Measurements from ENCODE around the gene SNTB2. TPM values are rescaled to one million over a fixed set of nuclear protein-coding genes. Genes with fewer than 3 reads are reported as not detected.

The SNTB2 gene
- polyA plus RNA-seq, 6 donors from 2014 or later, result 2.4 to 7.1 (median 4.2) TPM

DNA sequence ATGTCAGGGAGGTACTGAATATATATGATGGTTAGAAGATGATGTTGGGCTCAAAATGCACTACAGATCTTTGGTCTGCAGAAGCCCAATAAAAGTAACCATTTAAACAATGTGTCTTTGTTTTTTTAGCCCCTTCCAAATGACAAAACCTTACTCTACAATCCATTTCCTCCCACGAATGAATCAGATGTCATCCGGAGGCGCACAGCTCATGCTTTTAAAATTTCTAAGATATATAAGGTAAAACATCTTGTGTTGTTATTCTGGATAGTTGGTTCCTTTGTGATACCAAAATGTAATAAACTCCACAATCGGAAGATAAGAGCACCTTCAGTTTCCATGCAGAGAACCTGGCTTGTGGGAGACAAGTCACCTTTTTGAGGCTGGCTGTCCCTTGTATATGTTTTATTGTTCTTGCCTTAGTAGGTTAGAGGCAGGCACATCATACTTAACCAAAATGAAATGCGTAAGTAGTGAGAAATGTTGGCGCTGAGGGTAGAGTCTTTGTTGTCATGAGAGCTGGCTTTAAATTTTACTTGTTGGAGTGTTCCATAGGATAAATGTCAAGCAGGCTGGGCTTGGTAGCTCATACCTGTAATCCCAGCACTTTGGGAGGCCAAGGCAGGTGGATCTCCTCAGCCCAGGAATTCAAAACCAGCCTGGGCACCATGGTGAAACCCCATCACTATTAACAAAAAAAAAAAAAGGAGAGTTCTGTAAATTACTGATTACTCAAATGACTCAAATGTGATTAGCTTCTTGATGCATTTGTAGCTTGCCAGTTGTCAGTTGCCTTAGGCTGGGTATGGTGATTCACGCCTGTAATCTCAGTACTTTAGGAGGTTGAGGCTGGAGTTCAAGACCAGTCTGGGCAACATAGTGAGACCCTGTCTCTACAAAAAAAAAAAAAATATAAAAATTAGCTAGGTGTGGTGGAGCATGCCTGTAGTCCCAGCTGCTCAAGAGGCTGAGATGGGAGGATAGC, 19.7 kb upstream of the SNTB2 start:
- Mint-ChIP-seq H3K27ac (peak overlapping the region in 1 of 6 donors; percentile 66), H3K36me3 (peaks cover 28 to 32% of the 10 kb centered on the region in 2 donors), H3K4me1 (peaks cover 7 to 20% (median 13%) of the 10 kb centered on the region in 3 donors), H3K27me3 (no peaks in the 10 kb centered on the region), H3K4me3 (no peak overlapping the region), H3K9me3 (no peaks in the 10 kb centered on the region)
- no peak for DNase-seq
- ATAC-seq (ENCODE audit: low read depth in 2 of 2), result no peak

DNA sequence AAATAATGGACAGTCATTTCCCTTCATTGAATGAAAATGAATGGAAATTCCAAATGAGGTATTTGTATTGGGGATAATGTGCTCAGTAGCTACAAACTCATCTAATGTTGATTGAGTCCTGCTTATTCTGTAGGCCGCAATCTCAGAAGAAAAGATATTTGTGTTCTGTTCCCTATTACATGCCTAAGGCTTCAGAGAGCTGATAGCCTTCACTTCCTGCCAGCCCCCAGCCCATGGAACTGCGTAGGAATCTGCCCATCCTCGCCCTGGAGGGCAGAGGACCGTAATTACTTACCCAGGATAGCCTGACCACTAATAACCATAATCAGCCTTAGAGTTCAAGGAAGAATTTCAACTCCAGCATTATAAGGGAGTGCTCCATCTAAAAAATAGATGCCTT, 17.9 kb upstream of the SNTB2 start:
- no peaks in the 10 kb centered on the region for H3K27me3 Mint-ChIP-seq

DNA sequence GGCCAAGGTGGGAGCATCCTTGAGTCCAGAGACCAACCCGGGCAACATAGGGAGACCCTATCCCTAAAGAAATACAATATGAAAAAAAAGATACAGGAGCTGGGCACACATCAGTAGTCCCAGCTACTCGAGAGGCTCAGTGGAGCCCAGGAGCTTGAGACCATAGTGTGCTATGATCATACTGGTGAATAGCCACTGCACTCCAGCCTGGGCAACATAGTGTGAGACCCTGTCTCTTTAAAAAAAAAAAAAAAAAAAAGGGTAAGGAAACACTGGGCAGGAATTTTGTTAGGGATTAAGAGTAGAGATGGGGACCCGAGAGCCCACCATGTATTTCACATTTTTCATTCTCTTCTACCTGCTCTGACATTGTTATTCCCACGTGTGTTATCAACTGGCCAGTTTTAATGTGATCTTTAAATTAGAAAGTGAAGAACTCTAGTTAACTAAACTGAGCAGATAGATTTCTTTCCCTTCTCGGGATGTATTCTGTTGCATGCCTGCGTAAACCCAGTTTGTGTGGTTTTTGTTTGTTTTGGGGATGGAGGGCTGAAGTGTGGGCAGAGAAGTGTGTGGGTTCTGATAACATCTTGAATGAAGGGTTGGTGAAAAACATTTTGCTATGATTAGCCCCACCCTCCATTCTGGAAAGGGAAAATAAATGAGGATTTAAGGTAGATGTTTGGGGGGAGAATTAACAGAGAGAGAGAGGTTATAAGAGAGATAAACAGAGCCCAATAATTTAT, 17.2 kb upstream of the SNTB2 start:
- peaks cover 21 to 24% of the 10 kb centered on the region in 2 donors for H3K36me3 Mint-ChIP-seq
- H3K27ac Mint-ChIP-seq, result peak overlapping the region in 1 of 6 donors; percentile 39
- no peak for DNase-seq
- H3K27me3 Mint-ChIP-seq, result no peaks in the 10 kb centered on the region
- no peak for ATAC-seq (ENCODE audit: low read depth in 2 of 2)
- no peaks in the 10 kb centered on the region for H3K9me3 Mint-ChIP-seq
- H3K4me3 Mint-ChIP-seq, result no peak overlapping the region
- H3K4me1 Mint-ChIP-seq, result peaks cover 12 to 25% (median 13%) of the 10 kb centered on the region in 3 donors

More for the DNA sequence above, 17.9 kb upstream of the SNTB2 start:
- Mint-ChIP-seq H3K4me1 (peaks cover 12 to 25% (median 13%) of the 10 kb centered on the region in 3 donors), H3K27ac (no peak overlapping the region), H3K9me3 (no peaks in the 10 kb centered on the region), H3K4me3 (no peak overlapping the region), H3K36me3 (peaks cover 21 to 24% of the 10 kb centered on the region in 2 donors)
- DNase-seq (no peak), ATAC-seq (ENCODE audit: low read depth in 2 of 2) (no peak)

DNA sequence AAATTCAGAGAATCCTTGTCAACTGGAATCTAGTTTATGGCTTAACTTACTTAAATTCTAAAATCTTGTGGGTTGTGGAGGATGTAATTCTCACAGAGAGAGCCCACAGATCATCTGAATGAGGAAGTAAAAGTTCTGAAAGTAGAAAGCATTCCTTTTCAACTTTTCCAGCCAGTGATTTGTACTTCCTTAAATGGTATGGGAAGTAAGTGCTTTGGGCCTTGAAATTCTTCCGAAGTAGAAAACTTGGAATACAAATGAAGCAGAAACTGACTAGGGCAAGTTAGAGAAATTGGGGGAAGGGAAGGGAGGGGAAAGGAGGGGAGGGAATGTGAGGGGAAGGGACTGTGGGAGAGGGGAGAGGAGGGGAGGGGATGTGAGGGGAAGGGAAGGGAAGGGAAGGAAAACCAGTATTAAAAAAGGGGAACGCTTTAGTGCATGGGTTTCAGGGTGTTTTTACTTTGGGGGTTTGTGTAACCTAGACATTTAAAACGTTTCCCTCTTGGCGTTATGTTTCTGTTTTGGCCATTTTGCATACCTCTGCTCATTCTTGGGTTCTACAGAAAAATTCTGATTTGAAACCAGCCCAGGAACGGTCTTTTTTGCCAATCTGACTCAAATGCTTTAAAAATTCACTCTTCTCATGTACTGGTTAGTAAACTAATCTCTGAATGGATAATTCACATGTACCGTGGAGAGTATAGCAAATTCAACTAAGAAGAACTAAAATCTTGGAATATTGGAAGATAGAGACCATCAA, 15.5 kb upstream of the SNTB2 start:
- Mint-ChIP-seq H3K27me3 (no peaks in the 10 kb centered on the region), H3K9me3 (no peaks in the 10 kb centered on the region), H3K4me1 (peaks cover 12 to 25% (median 13%) of the 10 kb centered on the region in 3 donors), H3K36me3 (peaks cover 10 to 11% of the 10 kb centered on the region in 2 donors), H3K27ac (no peak overlapping the region), H3K4me3 (peak overlapping the region in 1 of 8 donors; percentile 35)
- peak in 1 of 2 donors; percentile 48 for ATAC-seq (ENCODE audit: low read depth in 2 of 2)
- no peak for DNase-seq

DNA sequence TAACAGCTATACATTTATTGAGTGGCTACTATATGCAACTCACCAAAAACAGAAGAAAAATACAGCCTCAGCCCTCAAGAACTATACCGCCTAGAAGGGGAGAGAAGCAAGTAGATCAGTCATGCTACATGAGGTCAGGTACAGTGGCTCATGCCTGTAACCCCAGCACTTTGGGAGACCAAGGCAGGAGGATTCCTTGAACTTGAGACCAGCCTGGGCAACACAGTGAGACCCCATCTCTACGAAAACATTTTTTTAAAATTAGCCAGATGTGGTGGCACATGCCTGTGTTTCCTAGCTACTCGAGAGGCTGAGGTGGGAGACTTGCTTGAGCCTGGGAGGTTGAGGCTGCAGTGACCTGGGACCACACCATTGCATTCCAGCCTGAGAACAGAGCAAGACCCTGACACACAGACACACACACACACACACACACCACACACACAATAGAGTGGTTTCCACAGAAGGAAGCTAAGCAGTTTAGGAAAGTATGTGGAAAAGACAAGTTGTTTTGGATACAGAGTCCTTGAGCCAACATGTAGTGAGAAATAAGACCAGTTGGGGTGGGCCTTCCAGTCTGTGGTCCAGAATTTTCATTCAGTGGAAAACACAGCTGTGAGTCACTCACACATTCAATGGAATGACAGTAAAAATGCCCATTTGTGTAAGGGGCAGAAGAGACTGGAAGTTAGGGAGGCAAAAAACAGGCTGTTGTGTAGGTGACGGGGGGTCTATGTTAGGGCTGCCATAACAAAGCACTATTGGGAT, 10.7 kb upstream of the SNTB2 start:
- H3K9me3 Mint-ChIP-seq, result no peaks in the 10 kb centered on the region
- no peaks in the 10 kb centered on the region for H3K36me3 Mint-ChIP-seq
- peak overlapping the region in 1 of 6 donors; percentile 8 for H3K27ac Mint-ChIP-seq
- no peaks in the 10 kb centered on the region for H3K27me3 Mint-ChIP-seq
- H3K4me3 Mint-ChIP-seq, result no peak overlapping the region
- ATAC-seq (ENCODE audit: low read depth in 2 of 2) (no peak), DNase-seq (no peak)
- H3K4me1 Mint-ChIP-seq, result peaks cover 7 to 14% (median 12%) of the 10 kb centered on the region in 3 donors

DNA sequence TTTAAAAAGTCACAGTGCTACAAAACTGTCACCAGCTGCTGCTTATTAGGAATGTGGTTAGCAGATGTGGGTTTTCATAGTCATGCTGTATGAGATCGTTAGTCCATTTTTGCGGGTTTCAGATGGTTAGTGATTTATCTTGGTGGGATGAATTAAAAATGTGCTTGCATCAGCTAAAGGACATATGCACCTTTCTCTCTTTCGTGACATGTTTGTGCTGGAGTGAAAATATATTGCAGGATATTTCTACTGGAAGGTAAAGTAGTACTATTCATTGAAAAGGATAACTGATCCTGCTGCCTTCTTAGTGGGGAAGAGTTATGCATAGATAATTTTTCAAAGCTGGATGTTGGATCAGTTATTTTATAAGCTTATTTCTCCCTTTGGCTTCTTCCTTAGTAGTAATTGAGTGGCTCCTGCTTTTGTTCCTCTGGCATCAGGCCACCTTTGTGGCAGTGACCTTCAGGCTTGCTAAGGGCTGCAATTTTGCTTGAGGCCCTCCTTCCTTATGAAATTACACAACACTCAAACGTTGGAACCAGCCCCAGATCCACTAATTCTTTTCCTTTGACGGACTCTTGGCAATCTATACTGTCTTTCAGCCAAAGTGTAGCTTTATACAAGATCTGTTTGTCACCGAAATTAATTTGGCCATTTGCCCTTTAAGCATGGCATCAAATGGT, 7.5 kb upstream of the SNTB2 start:
- no peaks in the 10 kb centered on the region for H3K27me3 Mint-ChIP-seq
- DNase-seq (no peak), ATAC-seq (ENCODE audit: low read depth in 2 of 2) (no peak)
- H3K4me3 Mint-ChIP-seq, result no peak overlapping the region
- no peaks in the 10 kb centered on the region for H3K9me3 Mint-ChIP-seq
- H3K4me1 Mint-ChIP-seq, result peaks cover 0 to 3% (median 0%) of the 10 kb centered on the region in 3 donors
- H3K36me3 Mint-ChIP-seq, result no peaks in the 10 kb centered on the region
- H3K27ac Mint-ChIP-seq, result no peak overlapping the region

DNA sequence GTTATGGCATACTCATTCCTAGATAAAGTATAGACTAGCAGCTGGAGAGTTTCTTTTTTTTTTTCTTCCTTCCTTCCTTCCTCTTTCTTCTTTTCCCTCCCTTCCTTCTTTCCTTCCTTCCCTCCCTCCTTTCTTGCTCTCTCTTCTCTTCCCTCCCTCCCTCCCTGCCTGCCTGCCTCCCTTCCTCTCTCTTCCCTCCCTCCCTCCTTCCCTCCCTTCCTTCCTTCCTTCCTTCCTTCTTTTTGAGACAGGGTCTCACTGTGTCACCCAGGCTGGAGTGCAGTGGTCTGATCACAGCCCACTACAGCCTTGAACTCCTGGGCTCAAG, 7.0 kb upstream of the SNTB2 start:
- peaks cover 0 to 6% (median 2%) of the 10 kb centered on the region in 3 donors for H3K4me1 Mint-ChIP-seq
- no peaks in the 10 kb centered on the region for H3K36me3 Mint-ChIP-seq
- no peaks in the 10 kb centered on the region for H3K9me3 Mint-ChIP-seq
- no peak overlapping the region for H3K27ac Mint-ChIP-seq
- ATAC-seq (ENCODE audit: low read depth in 2 of 2) (no peak), DNase-seq (no peak)
- no peaks in the 10 kb centered on the region for H3K27me3 Mint-ChIP-seq
- H3K4me3 Mint-ChIP-seq, result no peak overlapping the region

DNA sequence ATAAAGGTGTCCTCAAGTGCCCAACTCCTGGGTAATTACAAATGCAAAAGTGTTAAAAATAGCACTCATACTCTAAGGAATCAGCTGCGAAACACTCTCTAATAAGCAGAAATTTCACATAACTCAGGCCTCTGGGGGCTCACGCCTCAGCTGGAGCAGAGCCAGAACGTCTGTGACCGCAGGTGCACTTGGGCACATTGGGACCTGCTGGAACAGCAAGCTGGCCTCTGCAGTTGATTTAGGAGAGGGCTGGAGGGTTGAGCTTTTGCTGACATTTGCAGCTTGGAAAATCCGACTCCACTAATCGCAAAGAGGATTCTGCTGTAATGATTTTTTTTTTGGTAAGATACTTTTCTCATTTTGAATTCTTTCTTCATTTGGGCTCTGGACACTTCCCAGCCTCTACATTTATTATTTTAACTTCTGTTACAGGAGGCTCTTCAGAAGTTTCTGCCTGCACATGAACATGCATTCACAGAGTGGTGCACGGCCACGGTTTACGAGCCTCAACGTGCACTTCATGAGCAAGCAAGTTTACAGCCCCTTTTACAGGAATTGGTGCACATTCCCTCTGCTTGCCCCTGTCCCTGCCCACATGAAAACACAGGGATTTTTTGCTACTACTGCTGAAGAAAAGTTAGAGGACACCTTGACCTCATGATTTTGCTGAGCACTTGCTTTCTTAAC, 4.1 kb upstream of the SNTB2 start:
- Mint-ChIP-seq H3K27ac (peak overlapping the region in 1 of 6 donors; percentile 59), H3K9me3 (no peaks in the 10 kb centered on the region), H3K4me3 (no peak overlapping the region), H3K4me1 (peaks cover 10 to 16% (median 14%) of the 10 kb centered on the region in 3 donors), H3K36me3 (no peaks in the 10 kb centered on the region), H3K27me3 (no peaks in the 10 kb centered on the region)
- no peak for DNase-seq
- ATAC-seq (ENCODE audit: low read depth in 2 of 2), result no peak

DNA sequence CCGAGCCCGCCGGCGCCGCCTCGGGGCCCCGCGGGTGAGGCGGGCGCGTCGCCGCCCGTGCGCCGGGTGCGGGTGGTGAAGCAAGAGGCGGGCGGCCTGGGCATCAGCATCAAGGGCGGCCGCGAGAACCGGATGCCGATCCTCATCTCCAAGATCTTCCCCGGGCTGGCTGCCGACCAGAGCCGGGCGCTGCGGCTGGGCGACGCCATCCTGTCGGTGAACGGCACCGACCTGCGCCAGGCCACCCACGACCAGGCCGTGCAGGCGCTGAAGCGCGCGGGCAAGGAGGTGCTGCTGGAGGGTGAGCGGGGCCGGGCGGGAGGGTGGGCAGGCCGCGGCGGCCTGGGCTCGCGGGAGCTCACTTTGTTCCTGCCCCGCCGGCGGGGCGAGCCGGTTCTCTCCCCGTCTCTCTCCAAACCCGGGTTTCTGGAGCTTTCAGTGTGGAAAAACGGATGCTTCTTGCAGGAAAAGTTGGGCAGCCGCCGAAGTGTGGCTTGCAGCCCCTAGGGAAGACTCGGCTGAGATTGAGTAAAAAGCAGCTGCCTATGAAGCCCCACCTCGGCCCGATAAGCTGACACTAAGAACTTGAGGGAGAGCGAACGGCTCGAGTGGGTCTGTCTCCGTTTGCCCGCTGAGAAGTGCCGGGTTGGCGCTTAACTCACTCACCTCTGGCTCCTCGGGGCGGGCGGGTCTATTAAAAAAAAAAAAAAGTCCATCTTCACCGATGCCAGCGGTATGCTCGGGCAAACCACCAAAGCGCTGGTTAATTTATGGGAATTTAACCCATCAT, 677 bp downstream of the SNTB2 start:
- Mint-ChIP-seq H3K27me3 (no peaks in the 10 kb centered on the region), H3K4me3 (peak overlapping the region; percentile 83 to 100 (median 92)), H3K27ac (peak overlapping the region in 5 of 6 donors; percentile 42 to 91 (median 68)), H3K36me3 (no peaks in the 10 kb centered on the region), H3K4me1 (peaks cover 22 to 31% (median 28%) of the 10 kb centered on the region in 3 donors), H3K9me3 (no peaks in the 10 kb centered on the region)
- ATAC-seq (ENCODE audit: low read depth in 2 of 2), result peak; percentile 14 to 26
- peak; percentile 41 for DNase-seq

DNA sequence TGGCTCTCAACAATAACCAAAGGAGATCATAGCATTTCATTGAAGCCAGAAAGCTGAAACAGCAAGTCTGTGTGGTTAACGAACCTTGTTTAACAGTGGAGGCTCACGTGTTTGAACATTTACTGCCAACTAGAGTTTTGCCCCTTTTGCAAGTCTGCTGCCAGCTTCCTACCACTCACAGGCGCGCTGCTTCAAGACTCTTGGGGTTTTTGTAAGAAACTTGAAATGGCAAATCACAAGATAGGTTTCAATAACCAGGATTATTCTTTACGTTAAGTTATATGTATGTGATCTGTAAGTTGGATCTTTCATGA, 1.2 kb downstream of the SNTB2 start:
- Mint-ChIP-seq H3K4me1 (peaks cover 22 to 31% (median 28%) of the 10 kb centered on the region in 3 donors), H3K36me3 (no peaks in the 10 kb centered on the region), H3K9me3 (no peaks in the 10 kb centered on the region), H3K4me3 (peak overlapping the region; percentile 83 to 100 (median 92)), H3K27me3 (no peaks in the 10 kb centered on the region), H3K27ac (peak overlapping the region in 5 of 6 donors; percentile 42 to 91 (median 68))
- DNase-seq, result no peak
- ATAC-seq (ENCODE audit: low read depth in 2 of 2), result no peak

DNA sequence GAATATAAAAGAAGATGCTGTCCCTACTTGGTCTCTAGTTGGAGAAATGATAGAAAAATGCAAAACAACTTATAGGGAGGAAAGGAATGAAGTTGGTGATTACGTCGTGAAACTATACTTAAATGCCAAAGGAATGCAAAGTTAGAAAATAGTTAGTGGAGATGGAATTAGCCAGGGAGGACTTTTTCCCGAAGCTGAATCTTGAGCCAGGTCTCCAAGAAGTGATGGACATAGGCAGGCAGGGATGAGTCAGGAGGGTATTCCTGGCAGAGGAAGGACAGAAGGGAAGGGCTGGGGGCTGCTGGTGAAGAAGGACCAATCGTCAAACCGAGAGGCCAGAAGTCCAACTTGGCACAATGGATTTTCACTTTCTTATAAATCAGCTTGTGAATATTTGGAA, 1.8 kb downstream of the SNTB2 start:
- DNase-seq, result no peak
- Mint-ChIP-seq H3K4me3 (peak overlapping the region; percentile 83 to 100 (median 92)), H3K36me3 (no peaks in the 10 kb centered on the region), H3K27me3 (no peaks in the 10 kb centered on the region), H3K9me3 (no peaks in the 10 kb centered on the region), H3K27ac (peak overlapping the region in 2 of 6 donors; percentile 21 to 91), H3K4me1 (peaks cover 22 to 31% (median 28%) of the 10 kb centered on the region in 3 donors)
- no peak for ATAC-seq (ENCODE audit: low read depth in 2 of 2)

All from naive B cell (primary cell).